H1 (cell line): ENCODE results near the gene OPCML. TPM values are rescaled to one million over a fixed set of nuclear protein-coding genes. Genes with fewer than 3 reads are reported as not detected.

Source experiments
- CTCF ChIA-PET: fragments of 300-600 bp; sonication (Branson Sonifier 250); formaldehyde crosslinking; loops from one replicate; lab custom pipeline; 2021; ENCODE audit not compliant: partially characterized antibody; lab: Charles Lee
- POLR2A ChIA-PET: fragments of 300-600 bp; sonication (Branson Sonifier 250); formaldehyde crosslinking; loops from one replicate; lab custom pipeline; 2021; ENCODE audit warnings: inconsistent platforms; ENCODE audit not compliant: partially characterized antibody; lab: Charles Lee
- DNase-seq, 2 experiments: peaks; one replicate each; pipeline versions ENCODE4 v3.0.0 to v3.0.0-alpha.2; 2010 to 2022; ENCODE audit warnings: low spot score in 2 of 2, low read depth in 1 of 2, mixed read lengths in 1 of 2
- FAIRE-seq: peaks from 2 replicates; lab custom pipeline; 2011; peaks lifted over from hg19 to GRCh38; lab: Jason Lieb, UNC
- H2AFZ ChIP-seq: 2 replicates; pipeline ENCODE4 v1.8.1; 2012; ENCODE audit warnings: low read length, inconsistent platforms
- H2AK5ac ChIP-seq: 2 replicates; pipeline ENCODE4 v1.6.1; 2013; ENCODE audit warnings: low read depth, low read length
- H2BK120ac ChIP-seq: replicated peaks from 2 replicates; pipeline ENCODE3; 2013; ENCODE audit warnings: low read depth, low read length, inconsistent platforms
- H2BK12ac ChIP-seq: 2 replicates; pipeline ENCODE4 v1.6.1; 2013; ENCODE audit warnings: low read depth, low read length
- H2BK15ac ChIP-seq: 2 replicates; pipeline ENCODE4 v1.6.1; 2013; ENCODE audit warnings: low read length
- H2BK20ac ChIP-seq: 2 replicates; pipeline ENCODE4 v1.6.1; 2013; ENCODE audit warnings: low read length
- H2BK5ac ChIP-seq: 2 replicates; pipeline ENCODE4 v1.6.1; 2013; ENCODE audit warnings: low read depth, low read length
- H3K14ac ChIP-seq: 2 replicates; pipeline ENCODE4 v1.6.1; 2013; ENCODE audit warnings: inconsistent platforms; ENCODE audit not compliant: insufficient read length
- H3K18ac ChIP-seq: 2 replicates; pipeline ENCODE4 v1.6.1; 2013; ENCODE audit warnings: low read length; ENCODE audit errors: extremely low read depth
- H3K23ac ChIP-seq: 2 replicates; pipeline ENCODE4 v1.6.1; 2013; ENCODE audit warnings: inconsistent platforms; ENCODE audit not compliant: insufficient read length
- H3K23me2 ChIP-seq: 2 replicates; pipeline ENCODE4 v1.6.1; 2013; ENCODE audit warnings: low read depth, low read length
- H3K27ac ChIP-seq: 2 replicates; pipeline ENCODE4 v1.6.1; 2011; ENCODE audit warnings: low read depth, low read length, inconsistent platforms
- H3K27me3 ChIP-seq, 4 experiments: replicated peaks in 1 of 4; 1 replicate in 1 of 4; 2 replicates in 3 of 4; pipeline versions ENCODE4 v1.6.1 to v1.8.1; 2011 to 2013; ENCODE audit warnings: low read length in 3 of 4, mild to moderate bottlenecking in 3 of 4, inconsistent platforms in 2 of 4, mixed read lengths in 2 of 4, moderate library complexity in 1 of 4; ENCODE audit not compliant: control insufficient read depth in 3 of 4, insufficient read depth in 3 of 4; ENCODE audit errors: extremely low read depth in 1 of 4
- H3K36me3 ChIP-seq, 4 experiments: 2 replicates each; pipeline versions ENCODE4 v1.6.1 to v1.8.1; 2011 to 2013; ENCODE audit warnings: mild to moderate bottlenecking in 4 of 4, low read length in 3 of 4, moderate library complexity in 2 of 4, control low read depth in 1 of 4, inconsistent platforms in 1 of 4; ENCODE audit not compliant: insufficient read depth in 4 of 4, control insufficient read depth in 2 of 4
- H3K4ac ChIP-seq: replicated peaks from 2 replicates; pipeline ENCODE3; 2013; ENCODE audit warnings: low read length, low read depth, mixed read lengths, inconsistent platforms; ENCODE audit not compliant: insufficient read length
- H3K4me1 ChIP-seq, 4 experiments: replicated peaks in 1 of 4; 1 replicate in 1 of 4; 2 replicates in 3 of 4; pipeline versions ENCODE4 v1.6.1 to v1.8.1; 2011 to 2013; ENCODE audit warnings: low read length in 3 of 4, inconsistent platforms in 2 of 4, mixed read lengths in 1 of 4; ENCODE audit not compliant: insufficient read depth in 4 of 4, control insufficient read depth in 3 of 4
- H3K4me2 ChIP-seq, 2 experiments: 2 replicates each; pipeline versions ENCODE4 v1.6.1 to v1.8.1; 2011 to 2013; ENCODE audit warnings: low read depth in 2 of 2, low read length in 2 of 2, control low read depth in 1 of 2, inconsistent platforms in 1 of 2, mild to moderate bottlenecking in 1 of 2; ENCODE audit not compliant: insufficient read depth in 1 of 2
- H3K4me3 ChIP-seq, 4 experiments: fragments of 200-600, 300-600 bp in 1 of 4; sonication (generic), shearing (Covaris generic), sonication (Bioruptor Twin) in 1 of 4; 2 replicates each; pipeline versions ENCODE4 v1.5.1 to v1.8.1; 2011 to 2016; ENCODE audit warnings: low read length in 4 of 4, low read depth in 3 of 4, control low read depth in 2 of 4, inconsistent platforms in 2 of 4, mild to moderate bottlenecking in 2 of 4, mixed read lengths in 1 of 4, moderate library complexity in 1 of 4; ENCODE audit not compliant: insufficient read depth in 2 of 4; ENCODE audit errors: extremely low read depth in 1 of 4
- H3K56ac ChIP-seq: replicated peaks from 2 replicates; pipeline ENCODE3; 2013; ENCODE audit warnings: low read depth, mild to moderate bottlenecking, mixed read lengths, low read length, inconsistent platforms; ENCODE audit not compliant: insufficient read length
- H3K79me1 ChIP-seq: 2 replicates; pipeline ENCODE4 v1.6.1; 2013; ENCODE audit warnings: low read depth, low read length, control low read depth
- H3K79me2 ChIP-seq, 2 experiments: 2 replicates each; pipeline versions ENCODE4 v1.6.1 to v1.8.1; 2012 to 2013; ENCODE audit warnings: low read length in 2 of 2, mild to moderate bottlenecking in 2 of 2, inconsistent platforms in 1 of 2; ENCODE audit not compliant: insufficient read depth in 2 of 2, control insufficient read depth in 1 of 2
- H3K9ac ChIP-seq, 4 experiments: replicated peaks in 1 of 4; 1 replicate in 1 of 4; 2 replicates in 3 of 4; pipeline versions ENCODE4 v1.6.1 to v1.8.1; 2011 to 2013; ENCODE audit warnings: low read depth in 3 of 4, low read length in 3 of 4, control low read depth in 2 of 4, mild to moderate bottlenecking in 2 of 4, moderate library complexity in 2 of 4, inconsistent platforms in 1 of 4; ENCODE audit errors: extremely low read depth in 1 of 4
- H3K9me3 ChIP-seq, 2 experiments: 2 replicates each; pipeline versions ENCODE4 v1.6.1 to v1.8.1; 2012 to 2013; ENCODE audit warnings: mild to moderate bottlenecking in 2 of 2, moderate library complexity in 2 of 2, control low read depth in 1 of 2, inconsistent platforms in 1 of 2, low read depth in 1 of 2, low read length in 1 of 2, mixed read lengths in 1 of 2; ENCODE audit not compliant: insufficient read depth in 2 of 2
- H4K20me1 ChIP-seq, 2 experiments: replicated peaks in 1 of 2; 2 replicates each; pipeline versions ENCODE3 to v1.8.1; 2011 to 2013; ENCODE audit warnings: inconsistent platforms in 2 of 2, low read length in 2 of 2, mild to moderate bottlenecking in 1 of 2; ENCODE audit not compliant: insufficient read depth in 2 of 2, control insufficient read depth in 1 of 2
- H4K5ac ChIP-seq: 2 replicates; pipeline ENCODE4 v1.6.1; 2013; ENCODE audit warnings: low read length, low read depth, mixed read lengths, inconsistent platforms; ENCODE audit not compliant: insufficient read length
- H4K8ac ChIP-seq: 2 replicates; pipeline ENCODE4 v1.8.0; 2013; ENCODE audit warnings: mild to moderate bottlenecking, moderate library complexity, low read length, inconsistent platforms; ENCODE audit not compliant: insufficient read depth; ENCODE audit errors: extremely low read depth
- H4K91ac ChIP-seq: replicated peaks from 2 replicates; pipeline ENCODE3; 2013; ENCODE audit warnings: low read length, mixed read lengths, inconsistent platforms; ENCODE audit not compliant: insufficient read length
- ATF2 ChIP-seq: IDR thresholded peaks from 2 replicates; pipeline ENCODE4 v1.6.1; 2012; ENCODE audit warnings: low read length, inconsistent platforms
- CREB1 ChIP-seq: IDR thresholded peaks from 2 replicates; pipeline ENCODE4 v1.6.1; 2012; ENCODE audit warnings: inconsistent platforms
- HDAC2 ChIP-seq, 2 experiments: fragments of 300-600 bp in 1 of 2; sonication (generic) in 1 of 2; IDR thresholded peaks; 2 replicates each; pipeline ENCODE4 v1.6.1; 2011 to 2012; ENCODE audit warnings: low read depth in 2 of 2, low read length in 2 of 2, mild to moderate bottlenecking in 2 of 2, moderate library complexity in 2 of 2, borderline replicate concordance in 1 of 2, inconsistent platforms in 1 of 2
- JUND ChIP-seq: IDR thresholded peaks from 2 replicates; pipeline ENCODE4 v1.6.1; 2011; ENCODE audit warnings: mild to moderate bottlenecking, improper control_type of control experiment, low read length
- KDM5A ChIP-seq: fragments of 200-600 bp; IDR thresholded peaks from 2 replicates; pipeline ENCODE4 v1.7.1; 2012; ENCODE audit warnings: mild to moderate bottlenecking, low read length, inconsistent platforms, mixed read lengths
- MAX ChIP-seq: IDR thresholded peaks from 2 replicates; pipeline ENCODE4 v1.6.1; 2012; ENCODE audit warnings: inconsistent platforms
- PHF8 ChIP-seq: fragments of 200-600 bp; sonication (generic); conservative IDR thresholded peaks from 2 replicates; pipeline ENCODE4 v1.7.1; 2012; ENCODE audit warnings: low read depth, mild to moderate bottlenecking, inconsistent platforms, low read length, moderate library complexity
- SIN3A ChIP-seq, 2 experiments: IDR thresholded peaks in 1 of 2; conservative IDR thresholded peaks in 1 of 2; 2 replicates each; pipeline ENCODE4 v1.6.1; 2011 to 2012; ENCODE audit warnings: low read length in 2 of 2, improper control_type of control experiment in 1 of 2, low read depth in 1 of 2, mild to moderate bottlenecking in 1 of 2
- WGBS, 2 experiments: shearing (Covaris generic) in 1 of 2; methylation state at CpG; one replicate each; pipeline versions ENCODE4 v1.1.6 to v1.1.7; 2013 to 2015; ENCODE audit warnings: low lambda C conversion rate in 2 of 2, mixed read lengths in 2 of 2, inconsistent platforms in 1 of 2, low coverage in 1 of 2, missing lambda C conversion rate in 1 of 2; ENCODE audit not compliant: insufficient replicate concordance in 2 of 2, insufficient coverage in 1 of 2, insufficient read length in 1 of 2; ENCODE audit errors: extremely low coverage in 1 of 2, missing lambda C conversion rate in 1 of 2; 5-methylcytosine and 5-hydroxymethylcytosine counted together
- polyA plus RNA-seq, 7 experiments: library from polyadenylated mRNA; depleted of rRNA in 3 of 7; stranded (reverse) in 5 of 7; unstranded in 2 of 7; fragments of >200 nt in 5 of 7; fragments of 200-250 nt in 2 of 7; gene quantifications; 1 replicate in 5 of 7; 2 replicates in 1 of 7; 4 replicates in 1 of 7; pipeline versions ENCODE4 v1.2.1 to v1.2.3, GENCODE V29; 2011 to 2013; ENCODE audit warnings: missing spikeins in 2 of 7, mixed read lengths in 2 of 7
- total RNA-seq: library from RNA; stranded (reverse); fragmentation: NEBNext Ultra II Directional; extraction: Animal tissue kit (Norgen Biotek cat#: 25700); gene quantifications from 2 replicates; pipeline ENCODE4 v1.2.1, GENCODE V29; 2021

Gene OPCML
- total and polyA plus RNA-seq, 2 of the 8 experiments (the other 6 are each of a cell fraction or from before 2014, with no cell fraction given) = 2.3 to 3.1 TPM

DNA sequence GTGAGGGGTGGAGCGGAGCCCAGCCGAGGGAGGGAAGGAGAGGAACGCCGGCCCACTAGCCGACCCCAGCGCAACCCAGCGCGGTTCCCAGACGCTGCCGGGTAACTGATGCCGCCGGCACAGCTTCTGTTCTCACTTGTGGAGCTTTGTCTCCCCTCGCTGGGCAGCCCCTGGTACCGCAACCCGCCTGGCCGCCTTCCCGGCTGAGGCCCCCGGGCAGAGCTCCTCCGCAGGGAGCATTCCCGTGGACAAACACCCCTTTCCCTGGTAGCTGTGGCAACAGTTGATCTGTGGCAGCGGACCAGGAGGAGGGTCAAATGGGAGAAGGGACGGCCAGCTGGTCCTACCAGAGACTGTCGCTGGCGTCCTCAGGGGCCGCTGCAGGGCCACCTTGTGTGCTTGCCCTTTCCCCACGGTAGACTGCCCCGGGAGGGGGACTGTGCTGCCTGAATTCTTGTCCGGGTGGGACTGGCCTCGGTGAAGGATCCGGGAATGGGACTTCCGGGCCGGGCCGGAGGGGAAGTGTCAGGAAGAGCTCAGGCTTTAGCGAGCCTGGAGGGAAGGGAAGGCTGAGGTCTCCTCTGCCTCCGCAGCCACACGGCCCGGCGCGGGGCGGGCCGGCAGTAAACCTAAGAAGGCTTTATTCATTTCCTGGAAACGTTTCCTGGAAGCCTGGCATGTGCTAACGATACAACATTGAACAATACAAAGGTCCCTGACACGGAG lies 468.0 kb downstream of the OPCML start:
- H2AFZ ChIP-seq = peak overlapping the region; percentile 97
- CTCF ChIA-PET = interaction anchor here (0.6 to 7.4 kb wide), 33 partner anchors 9 to 1370 kb away, joined by 3 to 131 read pairs (median 3); no protein-coding TSS in a partner anchor
- H2BK120ac ChIP-seq = no peak overlapping the region
- peak overlapping the region; percentile 55 for H3K4ac ChIP-seq
- no peak overlapping the region for H2BK20ac ChIP-seq
- peaks cover 0 to 4% (median 0%) of the 10 kb centered on the region in 4 experiments; a peak in 1 of 7 replicates for H3K27me3 ChIP-seq
- H2AK5ac ChIP-seq = no peak overlapping the region
- H3K14ac ChIP-seq = no peak overlapping the region
- no peak for FAIRE-seq
- H2BK15ac ChIP-seq = peak overlapping the region; percentile 75; the same call in 1 of the 2 replicates
- H4K8ac ChIP-seq = peak overlapping the region; percentile 76; the same call in 1 of the 2 replicates
- no peaks in the 10 kb centered on the region for H3K36me3 ChIP-seq
- H3K23ac ChIP-seq = no peak overlapping the region
- peak overlapping the region; percentile 55 to 64 (median 61) for H3K4me3 ChIP-seq
- peaks cover 6% of the 10 kb centered on the region for H3K23me2 ChIP-seq
- no peak overlapping the region for H2BK12ac ChIP-seq
- no peaks in the 10 kb centered on the region for H3K79me2 ChIP-seq
- H3K4me1 ChIP-seq = peaks cover under 1 to 6% (median 3%) of the 10 kb centered on the region in 4 experiments; a peak in 6 of 7 replicates
- no peak overlapping the region for H2BK5ac ChIP-seq
- H3K56ac ChIP-seq = peak overlapping the region; percentile 48
- no peak overlapping the region for H3K27ac ChIP-seq
- H3K9me3 ChIP-seq = no peaks in the 10 kb centered on the region
- peak; percentile 67 to 88 for DNase-seq
- H4K91ac ChIP-seq = no peak overlapping the region
- H3K79me1 ChIP-seq = no peaks in the 10 kb centered on the region
- POLR2A ChIA-PET = interaction anchor here (0.7 to 1.3 kb wide), 3 partner anchors 9 to 1413 kb away, joined by 3 to 5 read pairs (median 4); no protein-coding TSS in a partner anchor
- H4K5ac ChIP-seq = peak overlapping the region; percentile 15
- H4K20me1 ChIP-seq = no peaks in the 10 kb centered on the region
- H3K18ac ChIP-seq = peak overlapping the region; percentile 95
- peak overlapping the region in 3 of 4 experiments; percentile 35 to 38 (median 35); a peak in 1 of 7 replicates for H3K9ac ChIP-seq
- peak overlapping the region; percentile 71 to 92 for H3K4me2 ChIP-seq
- WGBS, 2 experiments = 18% methylated on average over 44 of the region's 44 CpGs; no CpG with 5 or more reads in 1 of the 2 experiments
- TF ChIP-seq HDAC2 (IDR thresholded peaks at IDR 0.05; ENCODE audit: borderline replicate concordance in 1 of 2, low read depth in 2 of 2, low read length in 2 of 2) = peak; percentile 23 to 64; a peak in 1 of 4 replicates
- no peak for TF ChIP-seq CREB1
- TF ChIP-seq ATF2 = peak; percentile 39; the same call in 1 of the 2 replicates
- TF ChIP-seq JUND = 0 out of 2 replicates have a peak, but pooled peaks have one; percentile 17
- TF ChIP-seq PHF8 = peak; percentile 63; the same call in 1 of the 2 replicates
- TF ChIP-seq SIN3A (conservative IDR thresholded peaks at IDR 0.05 in 1 of 2, IDR thresholded peaks at IDR 0.05 in 1 of 2; ENCODE audit: low read depth in 1 of 2, low read length in 2 of 2) = peak; percentile 10 to 54; a peak in 1 of 4 replicates
- TF ChIP-seq KDM5A = peak; percentile 70; the same call in 1 of the 2 replicates
- TF ChIP-seq MAX = peak; percentile 58; the same call in 1 of the 2 replicates
